GM19455 (cell line): ENCODE data around the gene CAPN2.

Experiments
- ATAC-seq: cut with Tn5 transposase; IDR thresholded peaks from one replicate; pipeline ENCODE4 v1.9.1; 2021; ENCODE audit not compliant: unreplicated experiment

CAPN2 gene

DNA sequence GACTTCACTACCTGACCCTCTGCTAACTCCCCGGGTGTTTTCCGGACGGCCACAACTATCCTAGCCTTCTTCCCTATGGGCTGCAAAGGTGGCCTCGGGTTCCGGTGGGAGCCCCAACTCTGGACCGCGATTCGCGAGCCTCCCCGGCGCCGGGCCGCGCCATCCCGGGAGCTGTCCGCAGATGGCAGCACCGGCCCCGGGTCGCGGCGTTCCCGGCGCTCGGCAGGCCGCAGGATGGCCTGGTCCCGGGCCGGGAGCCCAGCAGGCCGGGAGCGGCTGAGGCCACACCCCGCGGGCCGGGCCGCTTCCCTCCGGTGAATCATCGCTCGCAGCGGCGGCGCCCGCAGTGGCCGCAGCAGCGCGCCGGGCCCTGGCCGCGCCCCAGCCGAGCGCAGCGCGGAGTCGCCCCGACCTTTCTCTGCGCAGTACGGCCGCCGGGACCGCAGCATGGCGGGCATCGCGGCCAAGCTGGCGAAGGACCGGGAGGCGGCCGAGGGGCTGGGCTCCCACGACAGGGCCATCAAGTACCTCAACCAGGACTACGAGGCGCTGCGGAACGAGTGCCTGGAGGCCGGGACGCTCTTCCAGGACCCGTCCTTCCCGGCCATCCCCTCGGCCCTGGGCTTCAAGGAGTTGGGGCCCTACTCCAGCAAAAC lies at the start of gene CAPN2:
CAPN2 (plus strand) TSS at position 346 of the 656 bp plus-strand sequence; CDS start at position 448, 102 bp downstream.
- peak; percentile 59 for ATAC-seq

DNA sequence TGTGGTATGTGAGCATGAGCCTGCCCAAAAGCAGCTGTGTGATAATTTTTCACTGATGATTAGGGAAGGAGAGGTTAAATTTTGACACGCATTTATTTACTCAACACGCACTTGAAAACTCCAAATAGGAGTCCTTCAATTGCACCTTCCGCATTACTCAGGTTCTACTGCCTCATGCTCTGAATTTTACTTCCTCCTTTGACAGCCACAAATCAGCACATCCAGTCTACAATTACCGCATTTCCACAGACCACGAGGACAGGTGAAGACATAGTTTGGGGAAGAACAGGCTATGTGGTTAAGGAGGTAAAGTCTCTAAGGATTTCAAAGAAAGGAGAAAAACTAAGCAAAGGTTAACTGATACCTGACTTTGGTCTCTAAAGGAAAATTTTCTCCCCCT lies 49.4 kb upstream of the CAPN2 start:
- ATAC-seq = no peak

DNA sequence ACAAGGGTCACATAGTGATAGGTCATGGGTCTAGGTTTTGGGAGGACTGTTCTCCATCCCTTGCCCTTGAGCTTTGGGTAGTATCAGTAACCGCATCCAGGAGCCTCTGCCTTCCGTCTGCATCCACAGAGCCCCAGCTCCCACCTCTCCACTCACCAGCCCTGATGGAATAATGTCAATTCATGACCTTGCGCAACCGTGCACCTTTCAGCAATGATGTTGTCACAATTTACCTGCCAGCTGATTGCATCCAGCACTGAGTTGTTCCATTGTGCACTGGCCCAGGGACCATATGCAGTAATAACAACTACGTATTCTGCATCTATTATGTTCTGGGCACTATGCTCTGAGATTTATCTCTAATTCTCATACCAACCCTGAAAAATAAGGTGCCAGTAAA lies 48.2 kb upstream of the CAPN2 start:
- no peak for ATAC-seq

DNA sequence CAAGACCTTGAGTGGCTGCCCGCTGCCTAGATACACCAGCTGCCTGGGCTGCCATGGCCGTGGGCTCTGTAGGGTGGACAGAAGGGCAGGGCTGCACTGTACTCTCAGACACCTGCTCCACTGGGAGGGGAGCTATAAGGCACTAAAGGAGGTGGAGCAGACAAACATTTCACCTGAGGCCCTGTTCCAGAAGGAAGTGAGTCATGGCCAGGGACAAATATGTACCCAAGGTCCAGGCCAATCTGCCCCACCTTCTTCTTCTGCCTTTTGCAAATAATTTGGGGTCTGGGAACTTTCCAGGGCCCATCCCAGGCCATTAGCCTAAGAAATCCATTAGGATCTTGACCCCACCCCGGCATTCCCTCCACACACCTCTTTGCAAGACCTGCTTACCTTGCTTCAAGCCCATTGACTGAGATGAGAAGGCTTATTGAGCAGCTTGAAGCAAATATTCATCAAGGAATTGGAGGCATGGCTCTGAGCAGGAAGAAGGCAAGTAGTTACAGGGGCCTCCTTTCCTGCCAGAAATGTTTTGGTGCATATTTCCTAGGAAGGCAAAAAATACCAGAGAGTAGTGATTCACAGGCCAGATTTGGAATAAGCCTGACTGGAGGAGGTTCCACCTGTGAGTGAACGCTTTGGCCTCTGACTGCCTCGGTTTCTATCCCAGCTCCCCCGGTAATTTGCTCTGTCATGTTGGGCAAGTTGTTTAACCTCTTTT lies 46.6 kb upstream of the CAPN2 start, which contains the start of gene CAPN8:
CAPN8 (minus strand) TSS at position 110 of the 721 bp plus-strand sequence; CDS start at position 55, 55 bp downstream.
- ATAC-seq = no peak

DNA sequence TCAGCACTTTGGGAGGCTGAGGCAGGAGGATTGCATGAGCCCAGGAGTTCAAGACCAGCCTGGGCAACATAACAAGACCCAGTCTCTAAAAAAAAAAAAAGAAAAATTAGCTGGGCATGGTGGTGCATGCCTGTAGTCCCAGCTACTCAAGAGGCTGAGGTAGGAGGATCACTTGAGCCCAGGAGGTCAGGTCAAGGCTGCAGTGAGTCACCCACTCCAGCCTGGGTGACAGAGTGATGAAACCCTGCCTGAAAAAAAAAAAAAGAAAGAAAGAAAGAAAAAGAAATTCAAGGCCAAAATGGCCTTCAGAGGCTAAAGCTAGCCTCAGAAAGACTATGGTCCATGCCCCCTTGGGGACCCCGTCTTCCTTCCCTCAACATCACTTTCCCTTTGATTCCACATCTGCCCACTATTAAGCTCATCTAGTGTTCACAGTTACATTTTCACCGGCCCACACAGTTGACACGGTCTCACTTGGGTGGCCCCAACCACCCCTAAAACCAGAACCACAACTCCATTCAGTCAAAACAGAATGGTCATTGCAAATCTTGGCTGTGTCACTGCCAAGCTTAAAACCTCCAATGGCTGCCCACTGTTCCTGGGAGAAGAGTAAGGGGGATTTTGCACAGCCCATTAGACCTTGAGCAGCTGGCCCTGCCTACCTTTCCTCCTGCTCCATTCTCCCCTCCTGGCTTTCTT lies 44.7 kb upstream of the CAPN2 start:
- no peak for ATAC-seq

DNA sequence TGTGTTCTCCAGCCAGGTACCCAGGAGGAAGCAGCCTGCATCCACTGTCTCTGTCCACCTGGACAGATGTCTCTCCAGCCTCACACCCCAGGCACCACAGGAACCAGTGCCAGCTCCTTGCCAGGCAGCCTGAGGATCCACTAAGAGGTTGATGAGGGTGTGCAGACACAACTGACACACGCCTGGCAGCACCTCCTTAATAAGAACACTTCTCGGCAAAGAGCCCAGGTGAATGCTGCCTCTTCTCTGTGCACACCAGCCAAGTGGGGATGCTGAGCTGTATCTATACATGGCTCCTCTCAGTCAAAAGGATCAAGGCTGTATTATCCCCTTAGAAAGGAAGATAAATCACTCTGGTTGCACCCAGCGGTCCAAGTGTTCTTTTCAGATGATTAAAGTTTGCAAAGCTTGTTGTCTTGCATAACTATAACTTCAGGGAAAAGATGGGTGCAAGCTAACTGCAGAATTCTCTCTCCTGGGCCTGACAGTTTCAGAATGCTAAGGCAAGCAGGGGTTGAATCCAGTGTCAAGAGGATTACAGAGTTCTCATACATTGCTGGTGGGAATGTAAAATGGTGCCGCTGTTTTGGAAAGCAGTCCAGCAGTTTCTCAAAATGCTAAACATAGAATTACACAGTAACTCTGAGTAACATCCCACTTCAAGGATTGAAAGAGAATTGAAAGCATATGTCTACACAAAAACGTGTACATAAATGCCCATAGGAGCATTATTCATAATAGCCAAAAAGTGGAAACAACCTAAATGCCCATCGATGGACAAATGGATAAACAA lies 43.1 kb upstream of the CAPN2 start:
- no peak for ATAC-seq

DNA sequence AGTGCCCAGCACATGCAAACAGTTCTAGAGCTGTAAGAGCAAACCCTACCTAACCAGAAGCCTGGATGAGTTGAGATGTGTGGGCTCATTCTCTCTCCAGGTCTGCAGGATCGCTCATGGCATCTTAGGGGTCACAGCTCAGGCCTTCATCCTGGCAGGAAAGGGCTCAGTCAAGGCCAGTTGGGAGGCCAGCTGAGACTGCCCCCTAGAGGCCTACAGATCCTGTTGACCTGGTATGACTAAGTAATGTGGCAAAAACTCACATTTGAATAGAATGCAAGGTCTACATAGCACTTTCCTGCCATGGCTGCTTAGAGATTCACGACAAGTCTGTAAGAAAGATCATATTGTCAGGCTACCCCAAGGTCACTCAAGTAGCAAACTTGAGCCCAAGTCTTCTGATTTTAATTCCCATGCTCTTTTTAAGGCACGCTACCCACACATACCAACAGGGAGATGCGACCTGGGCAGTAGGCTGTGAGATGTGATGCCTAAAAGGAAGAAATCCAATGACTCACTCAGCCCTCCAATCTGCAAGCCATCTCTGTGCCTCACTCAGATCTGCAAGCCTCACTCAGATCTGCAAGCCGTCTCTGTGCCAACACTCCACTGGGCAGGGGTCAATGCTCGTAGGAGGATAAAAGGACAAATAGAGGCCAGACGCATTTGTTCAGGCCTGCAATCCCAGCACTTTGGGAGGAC lies 41.7 kb upstream of the CAPN2 start:
- ATAC-seq = no peak

DNA sequence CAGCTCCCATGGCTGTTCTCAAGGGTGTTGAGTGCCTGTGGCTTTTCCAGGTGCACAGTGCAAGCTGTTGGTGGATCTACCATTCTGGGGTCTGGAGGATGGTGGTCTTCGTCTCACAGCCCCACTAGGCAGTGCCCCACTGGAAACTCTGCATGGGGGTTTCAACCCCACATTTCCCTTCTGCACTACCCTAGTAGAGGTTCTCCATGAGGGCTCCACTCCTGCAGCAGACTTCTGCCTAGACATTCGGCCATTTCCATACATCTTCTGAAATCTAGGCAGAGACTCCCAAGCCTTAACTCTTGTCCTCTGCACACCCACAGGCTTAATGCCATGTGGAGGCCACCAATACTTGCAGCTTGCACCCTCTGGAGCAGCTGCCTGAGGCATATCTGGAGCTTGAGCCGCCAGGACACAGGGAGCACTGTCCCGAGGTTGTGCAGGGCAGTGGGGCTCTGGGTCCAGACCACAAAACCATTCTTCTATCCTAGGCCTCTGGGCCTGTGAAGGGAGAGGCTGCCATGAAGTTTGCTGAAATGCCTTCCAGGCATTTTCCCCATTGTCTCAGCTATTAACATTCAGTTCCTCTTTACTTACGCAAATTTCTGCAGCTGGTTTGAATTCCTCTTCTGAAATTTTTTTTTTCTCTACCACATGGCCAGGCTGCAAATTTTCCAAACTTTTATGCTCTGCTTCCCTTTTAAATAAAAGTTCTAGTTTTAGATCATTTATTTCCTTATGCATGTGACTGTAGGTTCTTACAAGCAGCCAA lies 38.0 kb upstream of the CAPN2 start:
- ATAC-seq = no peak

DNA sequence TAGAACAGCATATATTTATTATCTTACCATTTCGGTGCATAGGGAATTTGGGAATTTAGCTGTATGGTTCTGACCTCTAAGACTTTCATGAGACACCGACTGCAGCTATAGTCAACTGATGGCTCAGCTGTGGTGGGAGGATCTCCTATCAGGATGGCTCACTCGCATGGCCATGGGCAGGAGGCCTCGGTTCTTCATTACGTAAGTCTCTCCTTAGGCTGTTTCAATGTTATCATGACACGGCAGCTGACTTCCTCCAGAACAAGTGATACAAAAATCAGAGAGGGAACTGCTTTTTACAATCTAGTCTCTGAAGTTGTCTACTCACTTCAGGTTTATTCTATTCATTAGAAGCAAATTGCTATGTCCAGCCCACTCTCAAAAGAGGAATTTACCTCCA lies 33.5 kb upstream of the CAPN2 start:
- ATAC-seq = no peak

DNA sequence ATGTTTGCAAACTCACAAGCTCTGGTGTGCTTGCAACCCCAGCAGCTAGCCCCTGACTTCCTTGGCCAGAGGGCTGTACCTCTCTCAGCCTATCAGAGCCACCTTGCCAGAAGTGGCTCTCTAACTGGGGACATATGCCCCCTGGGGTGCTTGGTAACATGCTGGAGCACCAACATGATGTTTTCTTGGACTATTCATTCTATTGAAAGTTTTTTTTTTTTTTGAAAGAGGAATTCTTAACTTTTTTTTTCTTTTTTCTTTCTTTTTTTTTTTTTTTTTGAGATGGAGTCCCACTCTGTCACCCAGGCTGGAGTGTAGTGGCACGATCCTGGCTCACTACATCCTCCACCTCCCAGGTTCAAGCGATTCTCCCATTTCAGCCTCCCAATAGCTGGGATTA lies 32.2 kb upstream of the CAPN2 start:
- ATAC-seq = no peak

DNA sequence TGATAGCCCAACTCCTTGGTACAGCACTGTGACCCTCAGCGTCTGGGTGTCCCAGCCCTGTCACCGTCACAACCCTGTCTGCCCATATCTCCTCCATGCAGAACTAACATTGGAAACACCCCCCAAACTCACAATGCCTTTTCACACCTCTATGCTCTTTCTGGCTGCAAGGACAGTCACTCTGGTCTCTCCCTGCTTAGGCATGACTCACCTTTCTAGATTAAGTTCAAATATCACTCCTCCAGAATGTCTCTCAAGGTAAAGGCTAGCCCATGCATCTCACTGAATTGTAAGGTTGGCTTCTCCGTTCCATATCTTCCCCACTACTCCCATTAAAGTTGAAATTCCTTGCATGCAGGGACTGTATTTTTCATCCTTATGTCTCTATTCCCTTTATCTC lies 29.8 kb upstream of the CAPN2 start:
- ATAC-seq = no peak

DNA sequence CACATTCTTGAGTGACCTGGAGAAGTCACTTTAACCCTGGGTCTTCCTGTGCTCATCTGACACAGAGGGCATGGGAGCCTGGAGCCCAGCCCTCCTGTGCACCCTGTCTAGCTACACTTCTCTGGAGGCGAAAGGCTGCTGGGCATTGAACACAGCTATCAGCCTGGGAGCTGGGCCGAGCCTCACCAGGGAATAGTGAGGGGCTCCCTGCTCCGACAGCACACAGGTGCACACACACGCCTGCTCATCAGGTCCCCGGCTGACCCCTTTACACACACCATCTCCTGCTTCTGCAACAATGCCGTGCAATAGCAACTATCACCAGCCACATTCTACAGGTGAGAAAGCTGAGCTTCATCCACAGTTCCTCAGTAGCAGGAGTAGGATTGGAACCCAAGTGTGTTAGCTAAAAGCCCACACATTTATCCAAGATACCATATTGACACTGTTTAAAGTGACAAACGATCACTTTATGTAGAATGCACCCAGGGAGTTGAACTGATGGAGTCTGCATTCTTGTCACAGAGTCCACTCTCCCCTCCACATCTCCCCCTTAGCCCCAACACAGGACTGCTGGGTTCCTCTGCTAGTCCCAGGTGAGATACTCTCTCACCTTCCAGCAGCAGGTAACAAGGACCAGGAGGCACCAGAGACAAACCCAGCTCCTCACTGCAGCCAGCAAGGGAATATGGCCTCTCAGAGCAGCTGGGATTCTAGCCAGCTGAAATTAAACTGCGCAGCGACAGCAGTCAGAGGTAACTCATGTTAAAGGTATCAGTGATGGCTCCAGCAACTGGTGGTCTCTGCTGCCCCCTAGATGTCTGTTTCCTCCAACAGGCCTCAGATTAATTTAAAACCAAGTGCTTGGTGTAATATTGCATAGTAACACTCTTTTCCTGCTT lies 28.5 kb upstream of the CAPN2 start:
- peak; percentile 75 for ATAC-seq

DNA sequence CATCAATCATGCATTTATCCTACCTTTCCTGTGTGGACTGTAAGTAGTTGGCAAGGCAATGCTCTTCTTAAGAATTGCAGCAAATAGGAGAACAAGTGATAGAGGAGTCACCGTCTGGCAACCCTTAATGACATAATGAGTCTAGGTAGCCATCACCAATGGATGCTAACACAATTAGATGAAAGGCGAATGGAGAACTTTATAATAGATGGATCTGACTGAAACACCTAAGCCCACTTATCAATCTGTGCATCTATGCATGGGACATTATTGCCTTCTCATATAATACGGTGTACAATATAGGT lies 27.9 kb upstream of the CAPN2 start:
- no peak for ATAC-seq

DNA sequence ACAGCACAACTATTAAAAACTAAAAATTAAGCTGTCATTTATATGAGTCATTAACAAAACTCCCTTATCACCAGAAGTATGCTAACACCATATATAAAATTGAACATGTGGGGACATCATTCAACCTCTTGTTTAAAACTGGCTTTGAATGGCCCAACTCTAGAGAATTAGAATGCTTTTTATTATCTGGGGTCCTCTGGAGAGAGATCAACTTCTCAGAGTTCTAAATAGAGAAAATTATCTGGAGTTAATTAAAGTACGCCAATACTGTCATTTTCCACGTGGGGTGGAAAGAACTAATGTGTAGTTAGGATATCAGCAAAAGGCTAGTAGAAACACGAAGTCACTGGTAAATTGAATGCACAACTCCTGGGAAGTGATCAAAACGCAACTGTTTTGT lies 21.2 kb upstream of the CAPN2 start:
- no peak for ATAC-seq

DNA sequence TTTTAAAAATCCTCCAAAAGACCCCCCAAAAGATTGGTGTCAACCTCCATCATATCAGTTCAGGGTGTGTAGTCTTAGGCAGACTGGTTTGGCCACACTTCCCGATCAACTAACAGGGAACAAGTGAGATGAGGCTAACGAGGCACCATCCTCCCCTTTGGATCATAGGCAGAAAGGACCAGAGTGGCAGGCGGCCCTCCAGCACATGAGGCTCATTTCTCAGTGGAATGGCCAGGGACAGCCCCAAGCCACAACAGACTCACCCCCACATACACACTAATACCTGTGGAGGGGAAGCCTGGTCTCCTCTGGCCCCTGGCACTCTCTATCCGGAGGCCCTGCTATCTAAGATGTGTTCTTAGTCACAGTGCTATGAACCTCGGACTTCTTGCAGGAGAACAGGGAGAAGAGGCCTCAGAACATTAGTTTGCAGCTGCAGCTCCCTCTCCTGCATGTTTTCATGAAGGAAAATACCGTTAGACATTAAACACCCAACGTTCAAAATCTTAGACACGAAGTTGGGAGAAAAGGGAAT lies 17.3 kb upstream of the CAPN2 start:
- no peak for ATAC-seq

DNA sequence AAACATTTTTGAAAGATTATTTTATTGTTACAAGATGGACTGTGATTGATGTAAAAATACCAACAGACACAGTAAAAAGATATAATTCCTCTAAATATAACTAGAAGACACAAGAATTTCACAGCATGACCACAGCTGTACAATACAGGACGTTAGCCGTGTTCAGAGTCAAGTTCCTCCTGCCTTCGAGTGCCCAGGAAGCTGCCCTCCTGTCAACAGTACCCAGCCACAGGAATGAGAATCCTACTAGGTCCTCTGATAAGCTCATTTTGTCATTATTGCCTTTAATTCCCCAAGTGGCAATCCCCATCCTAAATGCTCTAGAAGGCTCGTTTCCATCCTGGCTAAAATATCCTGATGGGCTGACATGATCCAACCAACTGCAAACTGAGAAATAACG lies 16.4 kb upstream of the CAPN2 start:
- ATAC-seq = no peak

DNA sequence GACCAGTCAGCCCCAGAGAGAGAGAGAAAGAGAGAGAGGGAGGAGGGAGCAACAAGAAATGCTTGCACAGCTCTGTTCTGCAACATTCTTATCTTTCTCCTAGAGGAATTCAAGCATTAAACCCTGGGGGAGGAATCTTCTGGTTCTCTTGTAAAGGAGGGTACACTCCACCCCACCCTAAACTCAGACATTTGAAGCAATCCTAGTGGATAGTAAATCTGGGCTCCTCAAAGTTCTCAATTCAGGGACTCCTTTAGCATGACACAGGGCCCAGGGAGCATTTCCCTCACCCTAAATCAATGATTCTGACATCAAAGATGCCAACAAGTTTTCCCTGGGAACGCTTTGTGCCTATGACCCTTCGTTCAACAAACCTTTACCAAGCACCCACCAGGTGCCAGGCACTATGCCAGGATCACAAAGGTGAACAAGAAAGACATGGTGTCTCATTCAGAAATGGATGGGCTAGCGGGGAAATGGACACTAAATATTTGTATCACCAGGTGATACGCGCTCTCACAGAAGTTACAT lies 11.9 kb upstream of the CAPN2 start:
- no peak for ATAC-seq

DNA sequence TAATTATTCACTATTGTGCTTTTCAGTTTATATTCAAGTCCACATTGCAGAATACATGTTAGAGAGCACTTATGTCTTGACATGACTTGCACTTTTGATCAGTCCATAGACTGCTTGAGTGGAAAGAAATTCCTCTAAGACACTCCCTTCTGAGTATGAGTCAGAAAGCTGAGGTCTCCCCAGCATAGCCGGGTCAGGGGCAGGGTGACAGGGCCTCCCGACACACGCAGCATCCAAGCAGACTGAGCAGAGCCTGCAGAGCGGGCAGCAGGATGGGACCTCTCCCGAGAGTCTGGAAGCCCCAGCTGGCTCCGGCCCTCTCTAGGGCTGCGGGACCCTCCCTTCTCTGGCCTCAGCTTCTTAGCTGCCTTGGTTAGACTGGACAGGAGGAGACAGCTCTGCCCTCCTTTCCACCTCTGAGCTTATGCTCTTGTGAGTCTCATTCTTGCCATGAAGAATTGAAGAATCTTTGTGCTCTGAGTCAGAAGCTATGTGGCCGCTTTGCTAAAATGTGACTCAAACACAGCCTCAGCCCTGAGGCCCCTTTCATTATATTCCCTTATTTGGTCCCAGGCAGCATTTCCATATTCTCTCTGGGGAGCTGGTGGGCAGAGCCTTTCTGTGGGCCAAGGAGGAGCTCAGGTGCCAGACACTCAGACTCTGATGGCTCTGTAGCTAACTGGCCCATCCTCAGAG lies 11.2 kb upstream of the CAPN2 start:
- no peak for ATAC-seq
